ENCODE results near the gene CHST3. TPM values are rescaled to one million over a fixed set of nuclear protein-coding genes. Genes with fewer than 3 reads are reported as not detected.

Gene CHST3
- total and polyA plus RNA-seq, 8 donors: 3.1 to 10.8 (median 3.6) TPM

- DNase-seq: peak in 1 of 6 donors; percentile 33
- 92 to 93% methylated on average over 12 of the region's 12 CpGs for WGBS, 2 donors
- no peak for FAIRE-seq
- TF ChIP-seq CTCF (IDR thresholded peaks at IDR 0.05): no peak
- Histone ChIP-seq H3K27me3 (no peaks in the 10 kb centered on the region), H3K9me3 (no peaks in the 10 kb centered on the region), H3K4me3 (no peak overlapping the region), H3K36me3 (no peaks in the 10 kb centered on the region), H3K27ac (no peak overlapping the region), H3K4me1 (peaks cover 7 to 23% (median 22%) of the 10 kb centered on the region in 3 donors)
- no peak for ATAC-seq
- intact Hi-C loops (cut with DNase I): loop anchor here in 1 of 3 donors (10.0 kb wide), 1 partner anchor 286 kb away; no protein-coding TSS in a partner anchor
Observed at GRCh38 chr10:72058347-72058898, 94.2 kb downstream of the CHST3 start.

GRCh38 chr10:72058989-72059842 lies 95.0 kb downstream of the CHST3 start:
- peak in 1 of 6 donors; percentile 35 for DNase-seq
- Histone ChIP-seq H3K9me3 (no peaks in the 10 kb centered on the region), H3K4me3 (no peak overlapping the region), H3K4me1 (peaks cover 7 to 23% (median 22%) of the 10 kb centered on the region in 3 donors), H3K27ac (no peak overlapping the region), H3K27me3 (no peaks in the 10 kb centered on the region), H3K36me3 (no peaks in the 10 kb centered on the region)
- 74 to 79% methylated on average over 21 of the region's 21 CpGs for WGBS, 2 donors
- no peak for ATAC-seq
- TF ChIP-seq CTCF (IDR thresholded peaks at IDR 0.05): no peak
- no peak for FAIRE-seq
- intact Hi-C loops (cut with DNase I): loop anchor here in 1 of 3 donors (10.0 kb wide), 1 partner anchor 286 kb away; no protein-coding TSS in a partner anchor

DNA sequence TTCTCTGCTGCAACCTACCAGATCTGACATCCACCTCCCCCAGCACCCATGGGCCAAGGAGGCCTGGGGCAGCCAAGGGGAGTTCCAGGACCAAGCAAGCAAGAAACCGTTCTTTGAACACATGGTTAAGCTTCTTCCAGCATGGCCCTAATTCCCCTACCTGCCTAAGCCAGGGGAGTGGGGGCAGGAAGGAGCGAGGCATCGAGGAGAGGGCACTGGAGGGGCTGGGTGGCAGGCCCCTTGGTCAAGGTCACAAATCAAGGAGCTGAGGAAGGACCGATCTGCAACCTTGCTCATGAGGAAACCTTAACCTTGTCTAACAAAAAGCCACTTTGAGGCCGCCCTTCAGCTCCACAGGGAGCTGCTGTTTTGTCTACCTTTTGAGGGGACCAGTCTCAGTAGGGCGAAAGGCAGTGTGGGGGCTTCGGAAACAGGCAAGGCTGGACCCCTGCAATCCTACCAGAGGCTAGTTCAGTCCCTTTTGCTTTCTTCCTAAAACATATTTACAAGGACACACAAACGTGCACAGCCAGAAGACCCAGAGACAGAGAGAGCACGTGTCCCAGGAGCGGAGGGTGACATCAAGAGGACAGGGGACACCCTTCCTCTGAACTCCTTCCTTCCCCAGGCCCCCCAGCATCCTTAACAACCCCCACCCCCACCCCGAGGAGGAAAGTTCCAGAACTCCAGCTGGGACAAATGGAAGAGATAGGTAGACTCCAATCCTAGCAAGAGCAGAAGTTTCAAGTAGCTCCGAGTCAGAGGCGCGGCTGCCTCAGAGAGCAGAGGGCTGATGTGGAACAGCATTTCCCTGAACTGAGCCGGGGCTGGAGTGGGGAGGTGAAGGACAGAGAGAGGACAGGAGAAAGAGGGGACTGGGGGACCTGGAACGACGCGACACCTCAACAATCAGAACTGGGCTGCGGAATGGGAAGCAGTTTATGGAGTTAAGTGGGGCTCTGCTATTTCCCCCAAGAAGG lies 95.9 kb downstream of the CHST3 start:
- no peaks in the 10 kb centered on the region for H3K36me3 ChIP-seq
- DNase-seq (peak in 1 of 6 donors; percentile 31), ATAC-seq (no peak), FAIRE-seq (no peak)
- no peaks in the 10 kb centered on the region for H3K27me3 ChIP-seq
- H3K9me3 ChIP-seq: no peaks in the 10 kb centered on the region
- WGBS, 2 donors: 82 to 85% methylated on average over 19 of the region's 19 CpGs
- no peak for TF ChIP-seq CTCF (IDR thresholded peaks at IDR 0.05)
- H3K27ac ChIP-seq: no peak overlapping the region
- intact Hi-C loops (cut with DNase I): loop anchor here in 1 of 3 donors (10.0 kb wide), 1 partner anchor 285 kb away; no protein-coding TSS in a partner anchor
- peaks cover 7 to 23% (median 22%) of the 10 kb centered on the region in 3 donors for H3K4me1 ChIP-seq
- H3K4me3 ChIP-seq: no peak overlapping the region

DNA sequence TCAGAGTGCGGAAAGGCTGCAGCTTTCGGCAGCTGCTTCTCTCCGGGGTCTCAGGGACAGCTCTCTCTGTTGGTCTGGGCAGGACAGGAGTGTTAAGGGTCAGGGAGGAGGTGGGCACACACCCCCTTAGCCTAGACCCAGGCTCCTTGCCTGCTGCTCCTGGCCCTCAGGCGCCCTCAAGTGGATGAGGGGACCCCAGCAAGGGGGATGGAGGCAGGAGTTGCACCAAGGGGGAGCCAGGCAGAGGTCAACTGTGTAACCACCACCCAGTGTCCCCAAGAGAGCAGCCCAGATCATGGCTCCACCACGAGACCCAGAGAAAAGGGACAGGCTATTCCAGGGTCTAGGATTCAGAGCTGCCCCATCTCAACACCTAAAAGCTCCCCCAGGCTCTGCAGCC lies 97.3 kb downstream of the CHST3 start:
- Histone ChIP-seq H3K4me1 (peaks cover 0 to 15% (median 14%) of the 10 kb centered on the region in 3 donors), H3K27me3 (no peaks in the 10 kb centered on the region), H3K27ac (no peak overlapping the region), H3K9me3 (no peaks in the 10 kb centered on the region), H3K36me3 (no peaks in the 10 kb centered on the region), H3K4me3 (no peak overlapping the region)
- no peak for ATAC-seq
- intact Hi-C loops (cut with DNase I): no loop called here
- TF ChIP-seq CTCF (IDR thresholded peaks at IDR 0.05): no peak
- 84 to 96% methylated on average over 4 to 5 of the region's 5 CpGs for WGBS, 2 donors
- FAIRE-seq: no peak
- peak in 1 of 6 donors; percentile 44 for DNase-seq

All from pancreas (tissue), 10 donors.